ENCODE results near the gene SNAP47. TPM values are rescaled to one million over a fixed set of nuclear protein-coding genes. Genes with fewer than 3 reads are reported as not detected.

Gene SNAP47
- total RNA-seq, 1 donor from 2014 or later: 29.6 TPM

DNA sequence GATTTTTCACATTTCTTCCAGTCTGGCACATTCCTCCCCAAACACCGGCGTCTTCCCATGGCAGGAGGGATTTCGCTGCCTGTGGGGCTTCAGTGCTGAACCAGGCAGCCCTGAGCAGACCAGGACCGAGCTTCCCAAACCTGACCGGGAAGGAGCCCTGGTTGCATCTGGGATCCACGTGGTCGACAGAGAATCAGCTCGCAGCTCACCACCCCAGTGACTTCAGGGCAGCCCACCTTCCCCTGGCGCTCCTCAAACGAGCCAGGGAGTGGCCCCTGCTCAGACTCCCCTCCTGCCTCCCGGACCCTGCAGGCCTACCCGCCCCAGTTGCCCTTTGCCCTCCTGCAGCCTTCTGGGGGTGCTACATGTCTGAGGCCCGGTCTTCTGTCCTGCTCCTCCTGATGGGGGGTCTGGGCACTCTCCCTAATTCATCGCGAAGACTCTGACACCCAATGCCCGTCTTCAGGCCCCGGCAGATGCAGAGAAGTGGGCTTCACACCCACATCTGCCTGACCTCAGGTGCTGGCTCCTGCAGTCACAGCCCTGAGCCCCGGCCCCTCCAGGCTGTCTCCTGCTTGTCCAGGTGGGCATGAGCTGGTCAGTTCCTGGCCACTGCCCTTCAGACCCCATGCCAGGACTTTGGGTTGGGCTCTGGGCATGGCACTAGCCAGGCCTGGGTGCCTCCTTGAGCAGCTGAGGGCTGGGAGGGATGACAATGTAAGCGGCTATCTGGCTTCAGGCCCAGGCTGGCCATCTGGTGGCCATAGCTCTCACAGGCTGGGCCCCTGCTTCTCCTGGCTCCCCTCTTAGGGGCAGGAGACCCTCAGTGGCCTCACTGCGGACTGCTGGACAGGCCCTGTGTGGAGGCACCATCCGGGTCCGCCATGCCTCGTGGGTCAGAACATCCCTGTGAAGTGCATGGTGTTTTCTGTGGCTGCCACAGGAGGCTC is 54.1 kb downstream of the SNAP47 start:
- Mint-ChIP-seq H3K27me3 (ENCODE audit: unreplicated experiment) (peaks cover 5% of the 10 kb centered on the region), H3K4me3 (ENCODE audit: unreplicated experiment) (peak overlapping the region; percentile 71), H3K4me1 (ENCODE audit: unreplicated experiment) (peaks cover 47% of the 10 kb centered on the region), H3K36me3 (ENCODE audit: unreplicated experiment) (no peaks in the 10 kb centered on the region), H3K9me3 (ENCODE audit: unreplicated experiment) (no peaks in the 10 kb centered on the region), H3K27ac (ENCODE audit: unreplicated experiment) (no peak overlapping the region)
- DNase-seq (ENCODE audit: extremely low spot score, unreplicated experiment): peak; percentile 80
- TF ChIP-seq, protein P1, sequence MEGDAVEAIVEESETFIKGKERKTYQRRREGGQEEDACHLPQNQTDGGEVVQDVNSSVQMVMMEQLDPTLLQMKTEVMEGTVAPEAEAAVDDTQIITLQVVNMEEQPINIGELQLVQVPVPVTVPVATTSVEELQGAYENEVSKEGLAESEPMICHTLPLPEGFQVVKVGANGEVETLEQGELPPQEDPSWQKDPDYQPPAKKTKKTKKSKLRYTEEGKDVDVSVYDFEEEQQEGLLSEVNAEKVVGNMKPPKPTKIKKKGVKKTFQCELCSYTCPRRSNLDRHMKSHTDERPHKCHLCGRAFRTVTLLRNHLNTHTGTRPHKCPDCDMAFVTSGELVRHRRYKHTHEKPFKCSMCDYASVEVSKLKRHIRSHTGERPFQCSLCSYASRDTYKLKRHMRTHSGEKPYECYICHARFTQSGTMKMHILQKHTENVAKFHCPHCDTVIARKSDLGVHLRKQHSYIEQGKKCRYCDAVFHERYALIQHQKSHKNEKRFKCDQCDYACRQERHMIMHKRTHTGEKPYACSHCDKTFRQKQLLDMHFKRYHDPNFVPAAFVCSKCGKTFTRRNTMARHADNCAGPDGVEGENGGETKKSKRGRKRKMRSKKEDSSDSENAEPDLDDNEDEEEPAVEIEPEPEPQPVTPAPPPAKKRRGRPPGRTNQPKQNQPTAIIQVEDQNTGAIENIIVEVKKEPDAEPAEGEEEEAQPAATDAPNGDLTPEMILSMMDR (IDR thresholded peaks at IDR 0.05): peak; percentile 30

DNA sequence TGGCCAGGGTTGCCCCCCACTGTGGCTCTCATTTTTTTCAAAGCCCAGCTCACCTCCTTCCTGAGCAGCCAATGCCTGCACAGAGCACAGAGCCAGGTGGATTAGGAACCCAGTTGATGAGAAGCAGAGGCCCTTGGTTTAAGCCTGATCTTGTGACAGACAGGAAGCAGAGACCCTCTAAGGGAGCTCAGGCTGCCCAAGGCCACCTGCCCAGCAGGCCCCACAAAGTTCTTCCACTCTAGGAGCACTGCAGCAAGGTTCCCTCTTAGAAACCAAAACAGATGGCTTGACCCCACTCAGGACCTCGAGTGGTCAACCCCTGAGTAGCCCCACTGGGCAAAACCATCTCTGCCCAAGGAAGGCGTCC is 54.8 kb downstream of the SNAP47 start:
- TF ChIP-seq, protein P1 (IDR thresholded peaks at IDR 0.05): no peak
- DNase-seq (ENCODE audit: extremely low spot score, unreplicated experiment): no peak
- Mint-ChIP-seq H3K27me3 (ENCODE audit: unreplicated experiment) (peaks cover 5% of the 10 kb centered on the region), H3K9me3 (ENCODE audit: unreplicated experiment) (no peaks in the 10 kb centered on the region), H3K27ac (ENCODE audit: unreplicated experiment) (no peak overlapping the region), H3K4me1 (ENCODE audit: unreplicated experiment) (peaks cover 53% of the 10 kb centered on the region), H3K4me3 (ENCODE audit: unreplicated experiment) (no peak overlapping the region), H3K36me3 (ENCODE audit: unreplicated experiment) (no peaks in the 10 kb centered on the region)

DNA sequence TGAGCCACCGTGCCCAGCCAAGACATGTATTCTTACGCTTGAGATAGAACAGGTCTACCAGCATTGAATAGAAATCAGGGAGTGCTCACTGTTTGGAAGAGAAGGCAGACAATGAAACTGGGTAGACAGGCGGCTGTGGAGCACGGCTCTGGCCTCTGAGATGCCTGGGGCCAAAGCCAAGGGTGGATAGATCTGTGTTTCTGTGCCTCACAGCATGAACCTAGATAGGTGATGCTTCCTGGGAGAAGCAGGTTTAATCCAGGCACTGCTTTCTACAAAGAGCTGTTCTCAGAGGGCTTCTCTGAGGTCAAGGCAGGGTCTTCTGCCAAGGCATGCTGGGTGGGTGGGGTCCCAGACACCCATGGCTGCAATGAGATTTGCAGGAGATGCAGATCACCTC is 55.6 kb downstream of the SNAP47 start:
- Mint-ChIP-seq H3K27ac (ENCODE audit: unreplicated experiment) (no peak overlapping the region), H3K27me3 (ENCODE audit: unreplicated experiment) (peaks cover 5% of the 10 kb centered on the region), H3K4me1 (ENCODE audit: unreplicated experiment) (peaks cover 53% of the 10 kb centered on the region), H3K9me3 (ENCODE audit: unreplicated experiment) (no peaks in the 10 kb centered on the region), H3K36me3 (ENCODE audit: unreplicated experiment) (no peaks in the 10 kb centered on the region), H3K4me3 (ENCODE audit: unreplicated experiment) (no peak overlapping the region)
- peak; percentile 46 for DNase-seq (ENCODE audit: extremely low spot score, unreplicated experiment)
- TF ChIP-seq, protein P1 (IDR thresholded peaks at IDR 0.05): no peak

DNA sequence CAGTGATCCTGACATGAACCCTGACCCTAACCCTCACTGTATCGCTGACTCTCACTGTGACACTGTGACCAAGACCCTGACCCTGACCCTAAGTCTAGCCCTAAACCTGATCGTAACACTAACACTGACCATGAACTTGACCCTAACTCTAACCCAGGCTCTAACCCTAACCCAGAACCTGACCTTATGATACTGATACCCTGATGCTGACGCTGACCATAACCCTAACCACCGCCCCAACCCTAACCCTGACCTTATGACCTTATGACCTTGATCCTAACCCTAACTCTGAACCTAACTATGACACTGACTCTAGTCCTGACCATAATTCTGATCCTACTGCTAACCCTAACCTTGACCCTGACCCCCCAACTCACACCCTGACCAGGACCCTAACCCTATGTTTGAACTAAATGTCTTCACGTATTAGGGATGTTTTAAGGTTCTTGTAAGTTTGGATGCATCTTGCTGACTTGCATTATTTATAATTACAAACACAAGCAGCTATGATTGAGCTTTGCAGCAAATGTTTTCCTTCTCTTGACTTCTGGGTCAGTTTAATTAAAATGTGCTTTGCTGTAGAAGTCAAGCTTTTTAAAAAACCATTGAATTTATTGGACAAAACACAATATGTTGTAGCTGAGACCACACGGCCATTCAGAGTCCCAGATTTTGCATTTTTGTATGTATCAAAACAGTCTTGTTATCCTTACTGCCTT is 56.3 kb downstream of the SNAP47 start:
- Mint-ChIP-seq H3K4me3 (ENCODE audit: unreplicated experiment) (no peak overlapping the region), H3K4me1 (ENCODE audit: unreplicated experiment) (peaks cover 55% of the 10 kb centered on the region), H3K27ac (ENCODE audit: unreplicated experiment) (no peak overlapping the region), H3K36me3 (ENCODE audit: unreplicated experiment) (no peaks in the 10 kb centered on the region), H3K9me3 (ENCODE audit: unreplicated experiment) (no peaks in the 10 kb centered on the region), H3K27me3 (ENCODE audit: unreplicated experiment) (peaks cover 2% of the 10 kb centered on the region)
- TF ChIP-seq, protein P1 (IDR thresholded peaks at IDR 0.05): no peak
- DNase-seq (ENCODE audit: extremely low spot score, unreplicated experiment): no peak
